HCT116 (cell line): ENCODE data around the gene CLTA. TPM values are rescaled to one million over a fixed set of nuclear protein-coding genes. Genes with fewer than 3 reads are reported as not detected.

Source experiments
- ATAC-seq: fragments of 200-7000 bp; cut with Tn5 transposase; 2 replicates; pipeline ENCODE4 v1.9.1; 2020; ENCODE audit warnings: mild to moderate bottlenecking, moderate library complexity
- BruUV-seq: library from RNA; stranded (reverse); fragments of 400-500 nt; replicated peaks from 2 replicates; lab custom pipeline; 2021; lab: Mats Ljungman, UMichigan
- CTCF ChIA-PET: fragments of 300-600 bp; sonication (Branson Sonifier 250); formaldehyde crosslinking; loops from one replicate; lab custom pipeline; 2021; ENCODE audit warnings: antibody characterized with exemption; lab: Charles Lee
- POLR2A ChIA-PET: fragments of 300-600, 350-600 bp; sonication (Branson Sonifier 250); formaldehyde crosslinking; loops from one replicate; lab custom pipeline; 2021; ENCODE audit warnings: antibody characterized with exemption; lab: Charles Lee
- RAD21 ChIA-PET, 2 experiments: fragments of 300-600 bp; sonication (Branson Sonifier 250); formaldehyde crosslinking; loops; one replicate each; lab custom pipeline; 2023; ENCODE audit warnings: low total read pairs in 2 of 2; ENCODE audit not compliant: uncharacterized antibody in 2 of 2, unreplicated experiment in 2 of 2, low non-redundant PET in 1 of 2; lab: Charles Lee
- DNase-seq: peaks from one replicate; pipeline ENCODE4 v3.0.0-alpha.2; 2010; ENCODE audit warnings: low read depth, low spot score
- H2AFZ ChIP-seq: fragments of 200-600 bp; shearing (Covaris generic), sonication (generic); 2 replicates; pipeline ENCODE4 v1.6.1; 2017; ENCODE audit warnings: low read depth, mixed run types, mixed read lengths, antibody characterized with exemption, low read length; ENCODE audit not compliant: poor library complexity, severe bottlenecking
- H3K27ac ChIP-seq: 2 replicates; pipeline ENCODE4 v1.5.1; 2012; ENCODE audit warnings: low read depth, low read length
- H3K27me3 ChIP-seq: fragments of 200-600 bp; sonication (generic); 2 replicates; pipeline ENCODE4 v1.6.1; 2016; ENCODE audit warnings: mixed run types, low read length, mixed read lengths; ENCODE audit not compliant: insufficient read depth
- H3K36me3 ChIP-seq, 2 experiments: fragments of 200-500 bp in 1 of 2; fragments of 200-600 bp in 1 of 2; sonication (Bioruptor generic) in 1 of 2; sonication (generic) in 1 of 2; 2 replicates each; pipeline versions ENCODE4 v1.5.1 to v1.6.1; 2014 to 2016; ENCODE audit warnings: low read length in 2 of 2, inconsistent platforms in 1 of 2, mixed read lengths in 1 of 2, mixed run types in 1 of 2; ENCODE audit not compliant: insufficient read depth in 2 of 2, control insufficient read depth in 1 of 2
- H3K4me1 ChIP-seq, 2 experiments: fragments of 200-600 bp in 1 of 2; sonication (generic) in 1 of 2; 2 replicates each; pipeline versions ENCODE4 v1.5.1 to v1.6.1; 2012 to 2017; ENCODE audit warnings: low read length in 2 of 2, inconsistent platforms in 1 of 2, mild to moderate bottlenecking in 1 of 2, mixed read lengths in 1 of 2, mixed run types in 1 of 2, moderate library complexity in 1 of 2; ENCODE audit not compliant: insufficient read depth in 2 of 2, control insufficient read depth in 1 of 2
- H3K4me2 ChIP-seq: fragments of 200-600 bp; sonication (generic); 2 replicates; pipeline ENCODE4 v1.6.1; 2017; ENCODE audit warnings: mixed run types, low read length, mixed read lengths
- H3K4me3 ChIP-seq, 2 experiments: fragments of 200-600 bp in 1 of 2; sonication (generic) in 1 of 2; replicated peaks in 1 of 2; 2 replicates each; pipeline ENCODE4 v1.5.1; 2011 to 2016; ENCODE audit warnings: low read length in 2 of 2, control low read depth in 1 of 2, low read depth in 1 of 2, mild to moderate bottlenecking in 1 of 2, mixed read lengths in 1 of 2, mixed run types in 1 of 2
- H3K79me2 ChIP-seq: fragments of 200-600 bp; sonication (generic); 2 replicates; pipeline ENCODE4 v1.6.1; 2017; ENCODE audit warnings: mild to moderate bottlenecking, mixed run types, low read length, moderate library complexity, mixed read lengths; ENCODE audit not compliant: insufficient read depth
- H3K9ac ChIP-seq: fragments of 200-600 bp; sonication (generic); 2 replicates; pipeline ENCODE4 v1.6.1; 2016; ENCODE audit warnings: low read length, mixed read lengths
- H3K9me2 ChIP-seq: fragments of 200-600 bp; sonication (generic), shearing (Covaris generic); 2 replicates; pipeline ENCODE4 v1.6.1; 2017; ENCODE audit warnings: mixed run types, mild to moderate bottlenecking, moderate library complexity; ENCODE audit not compliant: insufficient read depth
- H3K9me3 ChIP-seq, 2 experiments: fragments of 200-500 bp in 1 of 2; fragments of 200-600 bp in 1 of 2; sonication (Bioruptor generic) in 1 of 2; sonication (generic) in 1 of 2; 2 replicates each; pipeline ENCODE4 v1.6.1; 2014 to 2017; ENCODE audit warnings: low read length in 2 of 2, mixed read lengths in 2 of 2, inconsistent platforms in 1 of 2, low read depth in 1 of 2, mild to moderate bottlenecking in 1 of 2, mixed run types in 1 of 2, moderate library complexity in 1 of 2; ENCODE audit not compliant: control insufficient read depth in 1 of 2, insufficient read depth in 1 of 2
- H4K20me1 ChIP-seq: fragments of 200-600 bp; sonication (generic), shearing (Covaris generic); 2 replicates; pipeline ENCODE4 v1.6.1; 2017; ENCODE audit warnings: mixed run types, mild to moderate bottlenecking, moderate library complexity; ENCODE audit not compliant: insufficient read depth
- CBX3 ChIP-seq: IDR thresholded peaks from 2 replicates; pipeline ENCODE4 v1.6.1; 2012; ENCODE audit warnings: low read depth
- ELF1 ChIP-seq: IDR thresholded peaks from 2 replicates; pipeline ENCODE4 v1.6.1; 2012; ENCODE audit warnings: low read depth, borderline replicate concordance
- EZH2 ChIP-seq: fragments of 200-600 bp; sonication (generic); IDR thresholded peaks from 2 replicates; pipeline ENCODE4 v1.6.1; 2017; ENCODE audit warnings: antibody characterized with exemption, mixed run types
- JUND ChIP-seq: IDR thresholded peaks from 2 replicates; pipeline ENCODE4 v1.6.1; 2012
- RAD21 ChIP-seq: IDR thresholded peaks from 2 replicates; pipeline ENCODE4 v1.6.1; 2012; ENCODE audit warnings: low read depth, mild to moderate bottlenecking
- SIN3A ChIP-seq: IDR thresholded peaks from 2 replicates; pipeline ENCODE4 v1.6.1; 2012; ENCODE audit warnings: low read depth
- SRF ChIP-seq: IDR thresholded peaks from 2 replicates; pipeline ENCODE4 v1.6.1; 2012; ENCODE audit warnings: low read depth
- ZFX ChIP-seq: fragments of 450-650 bp; IDR thresholded peaks from 2 replicates; pipeline ENCODE4 v1.6.1; 2017
- intact Hi-C: fragments of 100-400 bp; cut with micrococcal nuclease; formaldehyde crosslinking; loops from 2 replicates; pipeline ENCODE4 v1.10.0; 2022
- total RNA-seq: library from RNA; stranded (reverse); gene quantifications from one replicate; pipeline ENCODE4 v1.2.1, GENCODE V29; 2021; ENCODE audit not compliant: unreplicated experiment
- TF ChIP-seq, protein P1 (sequence below): IDR thresholded peaks from 2 replicates; pipeline ENCODE4 v1.6.1; 2012; ENCODE audit warnings: low read depth
- TF ChIP-seq, protein P2 (sequence below): IDR thresholded peaks from 2 replicates; pipeline ENCODE4 v1.6.1; 2012
- TF ChIP-seq, protein P3 (sequence below): IDR thresholded peaks from 2 replicates; pipeline ENCODE4 v1.6.1; 2012
- TF ChIP-seq, protein P4 (sequence below), 3 experiments: fragments of 200-600 bp in 1 of 3; sonication (generic) in 1 of 3; IDR thresholded peaks in 2 of 3; conservative IDR thresholded peaks in 1 of 3; 2 replicates each; pipeline ENCODE4 v1.5.1; 2012 to 2017; ENCODE audit warnings: low read depth in 2 of 3, low read length in 2 of 3, antibody characterized with exemption in 1 of 3, borderline replicate concordance in 1 of 3, control low read depth in 1 of 3, mild to moderate bottlenecking in 1 of 3, mixed read lengths in 1 of 3, mixed run types in 1 of 3, moderate library complexity in 1 of 3; ENCODE audit not compliant: insufficient read depth in 1 of 3

CLTA gene
- total RNA-seq, 1 experiment from 2014 or later = 152 TPM

DNA sequence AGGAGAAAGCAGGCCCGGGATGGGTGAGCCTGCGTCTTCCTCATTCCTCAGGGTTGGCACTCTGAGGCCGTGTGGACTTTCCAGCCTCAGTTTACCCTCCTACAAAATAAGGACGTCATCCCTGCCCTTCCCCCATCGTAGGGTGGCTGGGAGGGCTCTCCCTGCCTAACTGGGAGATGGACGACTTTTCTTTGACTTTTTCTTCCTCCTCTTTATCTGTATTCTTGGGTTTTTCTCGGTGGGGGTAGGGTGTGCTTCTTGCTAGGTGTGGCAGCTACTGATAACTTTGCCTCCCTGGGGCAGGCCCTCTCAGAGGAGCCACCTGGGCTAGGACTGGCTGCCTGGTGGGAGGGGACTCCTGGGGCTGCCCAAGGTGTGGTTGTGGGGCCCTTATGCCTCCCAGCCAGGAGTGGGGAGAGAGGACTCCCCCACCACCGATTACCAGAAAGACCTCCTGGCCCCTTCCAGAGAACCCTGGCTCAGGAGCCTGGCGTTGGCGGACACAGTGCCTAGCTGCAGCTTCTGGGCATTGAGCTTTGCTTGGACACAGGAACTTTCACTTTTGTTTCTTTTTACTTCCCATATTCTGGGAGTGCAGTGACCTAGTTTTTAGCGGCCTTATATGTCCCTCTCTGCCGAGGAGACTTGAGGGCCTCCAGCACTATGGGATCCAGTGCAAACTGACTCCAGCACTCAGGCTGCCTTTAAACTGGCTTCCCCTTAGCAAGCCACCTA, 48.0 kb upstream of the CLTA start:
- CTCF ChIA-PET = no interaction called here
- RAD21 ChIA-PET = no interaction called here
- H4K20me1 ChIP-seq = no peaks in the 10 kb centered on the region
- H3K27ac ChIP-seq = no peak overlapping the region
- ATAC-seq (no peak), DNase-seq (no peak)
- H3K9ac ChIP-seq = no peak overlapping the region
- BruUV-seq = no TSS peak
- peaks cover 0 to 2% of the 10 kb centered on the region in 2 experiments; a peak in 1 of 4 replicates for H3K4me1 ChIP-seq
- POLR2A ChIA-PET = no interaction called here
- no peaks in the 10 kb centered on the region for H3K27me3 ChIP-seq
- no peaks in the 10 kb centered on the region for H3K9me2 ChIP-seq
- intact Hi-C loops = no loop called here
- no peak overlapping the region for H3K4me3 ChIP-seq
- no peaks in the 10 kb centered on the region for H3K79me2 ChIP-seq
- TF ChIP-seq, protein P1, sequence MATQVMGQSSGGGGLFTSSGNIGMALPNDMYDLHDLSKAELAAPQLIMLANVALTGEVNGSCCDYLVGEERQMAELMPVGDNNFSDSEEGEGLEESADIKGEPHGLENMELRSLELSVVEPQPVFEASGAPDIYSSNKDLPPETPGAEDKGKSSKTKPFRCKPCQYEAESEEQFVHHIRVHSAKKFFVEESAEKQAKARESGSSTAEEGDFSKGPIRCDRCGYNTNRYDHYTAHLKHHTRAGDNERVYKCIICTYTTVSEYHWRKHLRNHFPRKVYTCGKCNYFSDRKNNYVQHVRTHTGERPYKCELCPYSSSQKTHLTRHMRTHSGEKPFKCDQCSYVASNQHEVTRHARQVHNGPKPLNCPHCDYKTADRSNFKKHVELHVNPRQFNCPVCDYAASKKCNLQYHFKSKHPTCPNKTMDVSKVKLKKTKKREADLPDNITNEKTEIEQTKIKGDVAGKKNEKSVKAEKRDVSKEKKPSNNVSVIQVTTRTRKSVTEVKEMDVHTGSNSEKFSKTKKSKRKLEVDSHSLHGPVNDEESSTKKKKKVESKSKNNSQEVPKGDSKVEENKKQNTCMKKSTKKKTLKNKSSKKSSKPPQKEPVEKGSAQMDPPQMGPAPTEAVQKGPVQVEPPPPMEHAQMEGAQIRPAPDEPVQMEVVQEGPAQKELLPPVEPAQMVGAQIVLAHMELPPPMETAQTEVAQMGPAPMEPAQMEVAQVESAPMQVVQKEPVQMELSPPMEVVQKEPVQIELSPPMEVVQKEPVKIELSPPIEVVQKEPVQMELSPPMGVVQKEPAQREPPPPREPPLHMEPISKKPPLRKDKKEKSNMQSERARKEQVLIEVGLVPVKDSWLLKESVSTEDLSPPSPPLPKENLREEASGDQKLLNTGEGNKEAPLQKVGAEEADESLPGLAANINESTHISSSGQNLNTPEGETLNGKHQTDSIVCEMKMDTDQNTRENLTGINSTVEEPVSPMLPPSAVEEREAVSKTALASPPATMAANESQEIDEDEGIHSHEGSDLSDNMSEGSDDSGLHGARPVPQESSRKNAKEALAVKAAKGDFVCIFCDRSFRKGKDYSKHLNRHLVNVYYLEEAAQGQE = no peak
- TF ChIP-seq SRF = no peak
- TF ChIP-seq ELF1 = no peak
- TF ChIP-seq CBX3 = no peak
- TF ChIP-seq, protein P2, sequence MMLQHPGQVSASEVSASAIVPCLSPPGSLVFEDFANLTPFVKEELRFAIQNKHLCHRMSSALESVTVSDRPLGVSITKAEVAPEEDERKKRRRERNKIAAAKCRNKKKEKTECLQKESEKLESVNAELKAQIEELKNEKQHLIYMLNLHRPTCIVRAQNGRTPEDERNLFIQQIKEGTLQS = no peak
- TF ChIP-seq EZH2 = no peak
- no peak for TF ChIP-seq ZFX
- no peak for TF ChIP-seq JUND
- TF ChIP-seq SIN3A = no peak
- TF ChIP-seq RAD21 = no peak
- TF ChIP-seq, protein P3, sequence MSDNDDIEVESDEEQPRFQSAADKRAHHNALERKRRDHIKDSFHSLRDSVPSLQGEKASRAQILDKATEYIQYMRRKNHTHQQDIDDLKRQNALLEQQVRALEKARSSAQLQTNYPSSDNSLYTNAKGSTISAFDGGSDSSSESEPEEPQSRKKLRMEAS = no peak
- TF ChIP-seq, protein P4, sequence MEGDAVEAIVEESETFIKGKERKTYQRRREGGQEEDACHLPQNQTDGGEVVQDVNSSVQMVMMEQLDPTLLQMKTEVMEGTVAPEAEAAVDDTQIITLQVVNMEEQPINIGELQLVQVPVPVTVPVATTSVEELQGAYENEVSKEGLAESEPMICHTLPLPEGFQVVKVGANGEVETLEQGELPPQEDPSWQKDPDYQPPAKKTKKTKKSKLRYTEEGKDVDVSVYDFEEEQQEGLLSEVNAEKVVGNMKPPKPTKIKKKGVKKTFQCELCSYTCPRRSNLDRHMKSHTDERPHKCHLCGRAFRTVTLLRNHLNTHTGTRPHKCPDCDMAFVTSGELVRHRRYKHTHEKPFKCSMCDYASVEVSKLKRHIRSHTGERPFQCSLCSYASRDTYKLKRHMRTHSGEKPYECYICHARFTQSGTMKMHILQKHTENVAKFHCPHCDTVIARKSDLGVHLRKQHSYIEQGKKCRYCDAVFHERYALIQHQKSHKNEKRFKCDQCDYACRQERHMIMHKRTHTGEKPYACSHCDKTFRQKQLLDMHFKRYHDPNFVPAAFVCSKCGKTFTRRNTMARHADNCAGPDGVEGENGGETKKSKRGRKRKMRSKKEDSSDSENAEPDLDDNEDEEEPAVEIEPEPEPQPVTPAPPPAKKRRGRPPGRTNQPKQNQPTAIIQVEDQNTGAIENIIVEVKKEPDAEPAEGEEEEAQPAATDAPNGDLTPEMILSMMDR (IDR thresholded peaks at IDR 0.05 in 2 of 3, conservative IDR thresholded peaks at IDR 0.05 in 1 of 3; ENCODE audit: borderline replicate concordance in 1 of 3, insufficient read depth in 1 of 3, low read depth in 2 of 3, low read length in 2 of 3) = no peak
- H3K4me2 ChIP-seq = no peak overlapping the region
- H3K36me3 ChIP-seq = no peaks in the 10 kb centered on the region
- H3K9me3 ChIP-seq = peaks cover 0 to 3% of the 10 kb centered on the region in 2 experiments; a peak in 1 of 4 replicates
- H2AFZ ChIP-seq = no peak overlapping the region
